Inferior parietal cortex (tissue), 1 donor: ENCODE results near the gene INHBB.

Experiments
- DNase-seq: peaks from one replicate; pipeline ENCODE4 v3.0.0-alpha.2; 2016; ENCODE audit errors: extremely low spot score

The INHBB gene

GRCh38 chr2:120341977-120342376, 4.0 kb upstream of the INHBB start:
- no peak for DNase-seq

GRCh38 chr2:120342446-120342845, 3.5 kb upstream of the INHBB start:
- no peak for DNase-seq

GRCh38 chr2:120343100-120343432, 2.9 kb upstream of the INHBB start:
- DNase-seq = no peak

- DNase-seq = peak; percentile 66
Measured at GRCh38 chr2:120343433-120344105, 2.4 kb upstream of the INHBB start.

- DNase-seq = no peak
Measured at GRCh38 chr2:120344214-120344975, 1.5 kb upstream of the INHBB start.

- DNase-seq = no peak
Measured at GRCh38 chr2:120344976-120345581, 857 bp upstream of the INHBB start.

- no peak for DNase-seq
Measured at GRCh38 chr2:120345608-120346007, 328 bp upstream of the INHBB start.

GRCh38 chr2:120346667-120347358, 877 bp downstream of the INHBB start:
- DNase-seq = peak; percentile 4

GRCh38 chr2:120347396-120348060, 1.6 kb downstream of the INHBB start:
- DNase-seq = no peak

GRCh38 chr2:120348134-120348736, 2.3 kb downstream of the INHBB start:
- no peak for DNase-seq

GRCh38 chr2:120348737-120349439, 3.0 kb downstream of the INHBB start:
- no peak for DNase-seq

GRCh38 chr2:120349440-120349921, 3.5 kb downstream of the INHBB start:
- no peak for DNase-seq

GRCh38 chr2:120350080-120350479, 4.1 kb downstream of the INHBB start:
- DNase-seq = no peak

- no peak for DNase-seq
Measured at GRCh38 chr2:120350801-120351320, 4.9 kb downstream of the INHBB start.

GRCh38 chr2:120352696-120353590, 7.0 kb downstream of the INHBB start:
- DNase-seq = no peak

GRCh38 chr2:120353591-120353898, 7.6 kb downstream of the INHBB start:
- no peak for DNase-seq

- no peak for DNase-seq
Measured at GRCh38 chr2:120353931-120354330, 8.0 kb downstream of the INHBB start.

GRCh38 chr2:120354467-120354866, 8.5 kb downstream of the INHBB start:
- DNase-seq = no peak

GRCh38 chr2:120354935-120355779, 9.2 kb downstream of the INHBB start:
- no peak for DNase-seq
